Measurements from ENCODE around the gene NR2C1. TPM values are rescaled to one million over a fixed set of nuclear protein-coding genes. Genes with fewer than 3 reads are reported as not detected.

NR2C1 gene
- total and polyA plus RNA-seq, 10 of the 15 experiments (the other 5 are each of a cell fraction or from before 2014, with no cell fraction given), result 8.8 to 38.1 (median 31.3) TPM

DNA sequence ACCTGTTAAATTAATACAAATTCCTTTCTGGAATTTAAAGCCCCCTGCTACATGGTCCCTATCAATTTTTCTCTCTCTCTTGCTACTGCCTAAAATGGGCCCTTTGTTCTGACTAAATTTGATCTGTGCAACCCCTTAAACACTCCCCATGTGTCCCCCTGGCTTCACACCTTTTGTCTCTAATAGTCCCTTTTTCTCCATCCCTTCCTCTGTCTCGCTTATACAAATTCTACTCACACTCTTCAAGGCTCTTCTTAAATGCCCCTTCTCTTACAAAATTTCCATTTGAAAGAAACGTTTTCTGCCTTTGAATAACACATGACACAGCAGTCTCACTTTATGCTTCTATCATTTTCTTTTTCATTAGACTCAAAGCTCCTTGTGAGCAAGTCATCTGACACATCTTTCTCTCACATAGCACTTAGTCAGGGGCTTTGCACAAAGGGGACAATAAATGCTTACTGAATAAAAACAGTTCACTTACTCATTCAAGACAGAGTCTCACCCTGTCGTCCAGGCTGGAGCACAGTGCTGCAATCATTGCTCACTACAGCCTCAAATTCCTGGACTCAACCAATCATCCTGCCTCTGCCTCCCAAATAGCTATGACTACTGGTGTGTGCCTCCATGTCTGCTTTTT is 41.5 kb upstream of the NR2C1 start:
- Histone ChIP-seq H3K27me3 (replicated peaks in 1 of 2; ENCODE audit: control insufficient read depth in 2 of 2, insufficient read depth in 2 of 2, low read length in 1 of 2) (no peaks in the 10 kb centered on the region; a peak in 1 of 4 replicates), H3K4me2 (ENCODE audit: control insufficient read depth, insufficient read depth) (no peak overlapping the region), H3K79me2 (ENCODE audit: control insufficient read depth, insufficient read depth, low read length) (no peaks in the 10 kb centered on the region), H3K36me3 (ENCODE audit: control insufficient read depth in 2 of 2, insufficient read depth in 2 of 2, low read length in 1 of 2) (no peaks in the 10 kb centered on the region), H3K9ac (ENCODE audit: control insufficient read depth, insufficient read depth, low read length) (no peak overlapping the region), H3K4me3 (no peak overlapping the region), H4K20me1 (ENCODE audit: control insufficient read depth, insufficient read depth) (no peaks in the 10 kb centered on the region), H3K4me1 (ENCODE audit: control insufficient read depth, insufficient read depth, low read length) (peaks cover 4% of the 10 kb centered on the region), H3K9me3 (replicated peaks; ENCODE audit: control insufficient read depth, insufficient read depth, low read length) (no peaks in the 10 kb centered on the region), H3K27ac (ENCODE audit: control insufficient read depth, insufficient read depth) (no peak overlapping the region), H2AFZ (ENCODE audit: control insufficient read depth, low read depth, low read length) (no peak overlapping the region)
- no peak for ATAC-seq
- no TSS peak for BruUV-seq (replicated peaks)
- TF ChIP-seq PAX8 (IDR thresholded peaks at IDR 0.05) (no peak), BCL3 (IDR thresholded peaks at IDR 0.05; ENCODE audit: borderline replicate concordance, insufficient read depth, low read depth, low read length, poor library complexity, severe bottlenecking) (peak; percentile 15)
- no peak for FAIRE-seq
- CTCF ChIA-PET, result interaction anchor here (3.9 to 8.1 kb wide), 2 partner anchors 101 to 420 kb away, joined by 46 to 120 read pairs; partner anchors contain the start of genes FGD6 and VEZT
- RAD21 ChIA-PET (ENCODE audit: unreplicated experiment), result interaction anchor here (0.6 to 1.8 kb wide), 2 partner anchors 61 to 102 kb away, joined by 4 to 6 read pairs; partner anchors contain the start of genes FGD6 and VEZT
- intact Hi-C loops (cut with micrococcal nuclease; ENCODE audit: unreplicated experiment) (no loop called here), in situ Hi-C loops (cut with MboI) (loop anchor here (5.0 kb wide), 1 partner anchor 422 kb away; no protein-coding TSS in a partner anchor)
- no peak for DNase-seq (ENCODE audit: low read depth, low spot score)
- POLR2A ChIA-PET, result no interaction called here
- WGBS (ENCODE audit: insufficient coverage, insufficient replicate concordance, low lambda C conversion rate, missing lambda C conversion rate), result 38% methylated on average over 3 of the region's 3 CpGs
- SMC1A ChIA-PET (ENCODE audit: uncharacterized antibody, unreplicated experiment), result interaction anchor here (0.6 to 4.1 kb wide), 4 partner anchors 8 to 883 kb away, joined by 3 to 64 read pairs (median 4); no protein-coding TSS in a partner anchor

- Histone ChIP-seq H3K9ac (ENCODE audit: control insufficient read depth, insufficient read depth, low read length) (no peak overlapping the region), H3K4me1 (ENCODE audit: control insufficient read depth, insufficient read depth, low read length) (peaks cover 18% of the 10 kb centered on the region), H4K20me1 (ENCODE audit: control insufficient read depth, insufficient read depth) (no peaks in the 10 kb centered on the region), H3K36me3 (ENCODE audit: control insufficient read depth in 2 of 2, insufficient read depth in 2 of 2, low read length in 1 of 2) (no peaks in the 10 kb centered on the region), H2AFZ (ENCODE audit: control insufficient read depth, low read depth, low read length) (no peak overlapping the region), H3K9me3 (replicated peaks; ENCODE audit: control insufficient read depth, insufficient read depth, low read length) (no peaks in the 10 kb centered on the region), H3K27ac (ENCODE audit: control insufficient read depth, insufficient read depth) (no peak overlapping the region), H3K4me2 (ENCODE audit: control insufficient read depth, insufficient read depth) (no peak overlapping the region), H3K27me3 (replicated peaks in 1 of 2; ENCODE audit: control insufficient read depth in 2 of 2, insufficient read depth in 2 of 2, low read length in 1 of 2) (no peaks in the 10 kb centered on the region; a peak in 1 of 4 replicates), H3K4me3 (no peak overlapping the region), H3K79me2 (ENCODE audit: control insufficient read depth, insufficient read depth, low read length) (no peaks in the 10 kb centered on the region)
- WGBS (ENCODE audit: insufficient coverage, insufficient replicate concordance, low lambda C conversion rate, missing lambda C conversion rate), result 56% methylated on average over 7 of the region's 7 CpGs
- intact Hi-C loops (cut with micrococcal nuclease; ENCODE audit: unreplicated experiment), result no loop called here
- in situ Hi-C loops (cut with MboI), result no loop called here
- FAIRE-seq, result no peak
- no peak for ATAC-seq
- ChIA-PET SMC1A (ENCODE audit: uncharacterized antibody, unreplicated experiment) (interaction anchor here (1.0 kb wide), 1 partner anchor 9 kb away, joined by 3 read pairs; no protein-coding TSS in a partner anchor), RAD21 (ENCODE audit: unreplicated experiment) (interaction anchor here (0.8 kb wide), 1 partner anchor 21 kb away, joined by 3 read pairs; no protein-coding TSS in a partner anchor), CTCF (interaction anchor here (0.7 kb wide), 1 partner anchor 9 kb away, joined by 3 read pairs; no protein-coding TSS in a partner anchor), POLR2A (no interaction called here)
- BruUV-seq (replicated peaks), result no TSS peak
- DNase-seq (ENCODE audit: low read depth, low spot score), result no peak
- TF ChIP-seq BCL3 (IDR thresholded peaks at IDR 0.05; ENCODE audit: borderline replicate concordance, insufficient read depth, low read depth, low read length, poor library complexity, severe bottlenecking) (no peak), CBX3 (IDR thresholded peaks at IDR 0.05; ENCODE audit: borderline replicate concordance, low read depth) (no peak)
Measured at GRCh38 chr12:95107362-95107761, 33.9 kb upstream of the NR2C1 start.

Measured in GM12878 (cell line).